ENCODE data around the gene GYPB. TPM values are rescaled to one million over a fixed set of nuclear protein-coding genes. Genes with fewer than 3 reads are reported as not detected.
"Not testable (repeated sequence)": the region's sequence is repeated elsewhere in the genome, so short reads cannot be mapped to it uniquely, and the experiment has no call there.

GYPB gene
- total RNA-seq, result not detected

DNA sequence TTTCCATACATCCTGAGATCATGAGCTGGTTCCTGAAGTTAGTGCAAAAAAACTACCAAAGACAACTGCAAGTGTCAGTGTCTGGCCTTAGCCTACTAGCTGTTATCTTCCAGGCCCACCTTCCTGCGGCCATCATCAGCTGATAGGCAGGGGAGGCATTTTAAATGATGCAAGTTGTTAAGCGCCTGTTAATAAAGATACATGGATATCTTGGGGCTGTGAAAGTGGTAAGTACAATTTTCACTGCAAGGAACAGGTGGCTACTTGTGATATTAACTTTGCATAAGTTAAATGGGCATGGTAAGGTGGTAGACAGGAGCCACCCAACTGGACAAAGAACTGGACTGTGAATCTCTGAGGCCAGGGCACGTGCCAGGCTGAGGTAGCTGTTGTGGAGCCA lies at the start of gene GYPB:
Gene GYPB (minus strand): TSS at position 104 of the 400 bp plus-strand sequence. CDS start 93 bp downstream, at position 11.
- H3K27me3 ChIP-seq; H3K27ac ChIP-seq; H3K36me3 ChIP-seq; intact Hi-C loops (cut with DNase I); DNase-seq (ENCODE audit: extremely low spot score in 2 of 2); H3K4me3 ChIP-seq; H3K9me3 ChIP-seq; H3K4me1 ChIP-seq: not testable (repeated sequence)

DNA sequence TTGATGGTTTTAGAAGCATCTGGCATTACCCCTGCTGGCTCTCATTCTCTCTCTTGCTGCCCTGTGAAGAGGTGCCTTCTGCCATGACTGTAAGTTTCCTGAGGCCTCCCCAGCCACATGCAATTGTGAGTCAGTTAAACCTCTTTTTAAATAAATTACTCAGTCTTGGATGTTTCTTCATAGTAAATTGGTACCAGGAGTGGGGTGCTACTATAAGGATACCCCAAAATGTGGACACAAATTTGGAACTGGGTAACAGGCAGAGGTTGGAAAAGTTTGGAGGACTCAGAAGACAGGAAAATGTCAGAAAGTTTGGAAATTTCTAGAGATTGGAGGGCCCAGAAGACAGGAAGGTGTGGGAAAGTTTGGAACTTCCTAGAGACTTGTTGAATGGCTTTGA lies 42.4 kb upstream of the GYPB start:
- intact Hi-C loops (cut with DNase I); DNase-seq (ENCODE audit: extremely low spot score in 2 of 2); H3K27ac ChIP-seq; H3K27me3 ChIP-seq; H3K4me3 ChIP-seq; H3K4me1 ChIP-seq; H3K36me3 ChIP-seq; H3K9me3 ChIP-seq: not testable (repeated sequence)

DNA sequence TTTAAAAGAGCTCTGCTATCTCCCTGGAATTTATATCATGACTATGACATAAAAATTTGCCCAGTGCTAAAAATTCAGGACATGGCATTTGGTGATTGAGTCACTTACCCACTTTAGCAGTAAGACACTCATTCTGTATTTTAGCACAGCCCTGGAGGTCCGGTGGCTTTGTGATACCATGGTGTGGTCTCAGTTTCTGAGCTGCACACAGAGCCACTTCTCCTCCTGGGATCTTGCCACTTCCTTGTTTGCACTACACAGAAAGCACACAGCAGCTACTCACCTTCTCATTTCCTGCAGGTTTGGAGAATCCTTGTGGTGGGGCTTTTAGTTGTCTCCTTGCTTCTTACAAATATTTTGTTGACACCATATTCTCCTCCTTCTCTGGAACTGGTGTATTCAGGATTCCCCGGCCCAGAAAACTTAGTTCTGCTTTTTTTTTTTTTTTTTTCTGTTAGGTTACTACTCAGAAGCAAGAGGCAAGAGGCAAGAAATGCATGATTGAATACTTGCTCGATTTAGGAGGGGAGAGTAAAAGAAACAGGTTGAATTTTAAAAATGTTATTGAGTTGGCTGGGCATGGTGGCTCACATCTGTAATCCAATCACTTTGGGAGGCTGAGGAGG lies 41.2 kb upstream of the GYPB start:
- H3K4me1 ChIP-seq; H3K4me3 ChIP-seq; H3K27ac ChIP-seq; intact Hi-C loops (cut with DNase I); H3K36me3 ChIP-seq; H3K27me3 ChIP-seq; H3K9me3 ChIP-seq; DNase-seq (ENCODE audit: extremely low spot score in 2 of 2): not testable (repeated sequence)

DNA sequence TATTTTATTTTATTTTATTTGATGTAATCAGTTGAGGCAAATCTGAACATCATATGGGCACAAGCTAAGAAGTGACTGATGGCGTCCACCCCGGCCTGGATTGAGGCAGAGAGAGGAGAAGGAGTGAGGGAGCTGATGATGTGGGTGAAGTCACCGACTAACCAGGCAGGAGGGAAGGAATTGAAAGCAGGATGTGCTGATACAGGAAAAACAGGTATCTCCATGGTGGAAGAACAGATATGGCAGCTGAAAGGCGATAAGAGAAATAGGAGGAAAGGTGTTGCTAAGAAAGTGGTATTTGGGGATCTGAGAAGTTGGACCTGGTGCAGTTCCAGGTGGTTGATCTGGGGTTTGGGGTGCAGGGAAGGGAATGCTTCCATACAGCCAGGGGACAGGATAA lies 37.6 kb upstream of the GYPB start:
- H3K4me1 ChIP-seq, result no peaks in the 10 kb centered on the region
- no peak overlapping the region for H3K27ac ChIP-seq
- no peaks in the 10 kb centered on the region for H3K9me3 ChIP-seq
- intact Hi-C loops (cut with DNase I), result no loop called here
- TF ChIP-seq, protein P1, sequence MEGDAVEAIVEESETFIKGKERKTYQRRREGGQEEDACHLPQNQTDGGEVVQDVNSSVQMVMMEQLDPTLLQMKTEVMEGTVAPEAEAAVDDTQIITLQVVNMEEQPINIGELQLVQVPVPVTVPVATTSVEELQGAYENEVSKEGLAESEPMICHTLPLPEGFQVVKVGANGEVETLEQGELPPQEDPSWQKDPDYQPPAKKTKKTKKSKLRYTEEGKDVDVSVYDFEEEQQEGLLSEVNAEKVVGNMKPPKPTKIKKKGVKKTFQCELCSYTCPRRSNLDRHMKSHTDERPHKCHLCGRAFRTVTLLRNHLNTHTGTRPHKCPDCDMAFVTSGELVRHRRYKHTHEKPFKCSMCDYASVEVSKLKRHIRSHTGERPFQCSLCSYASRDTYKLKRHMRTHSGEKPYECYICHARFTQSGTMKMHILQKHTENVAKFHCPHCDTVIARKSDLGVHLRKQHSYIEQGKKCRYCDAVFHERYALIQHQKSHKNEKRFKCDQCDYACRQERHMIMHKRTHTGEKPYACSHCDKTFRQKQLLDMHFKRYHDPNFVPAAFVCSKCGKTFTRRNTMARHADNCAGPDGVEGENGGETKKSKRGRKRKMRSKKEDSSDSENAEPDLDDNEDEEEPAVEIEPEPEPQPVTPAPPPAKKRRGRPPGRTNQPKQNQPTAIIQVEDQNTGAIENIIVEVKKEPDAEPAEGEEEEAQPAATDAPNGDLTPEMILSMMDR (IDR thresholded peaks at IDR 0.05), result no peak
- TF ChIP-seq POLR2A (IDR thresholded peaks at IDR 0.05), result no peak
- TF ChIP-seq POLR2AphosphoS5 (IDR thresholded peaks at IDR 0.05; ENCODE audit: insufficient read depth in 1 of 2, low read depth in 1 of 2), result no peak
- H3K36me3 ChIP-seq, result no peaks in the 10 kb centered on the region
- no peak for DNase-seq (ENCODE audit: extremely low spot score in 2 of 2)
- no peaks in the 10 kb centered on the region for H3K27me3 ChIP-seq
- H3K4me3 ChIP-seq, result no peak overlapping the region

DNA sequence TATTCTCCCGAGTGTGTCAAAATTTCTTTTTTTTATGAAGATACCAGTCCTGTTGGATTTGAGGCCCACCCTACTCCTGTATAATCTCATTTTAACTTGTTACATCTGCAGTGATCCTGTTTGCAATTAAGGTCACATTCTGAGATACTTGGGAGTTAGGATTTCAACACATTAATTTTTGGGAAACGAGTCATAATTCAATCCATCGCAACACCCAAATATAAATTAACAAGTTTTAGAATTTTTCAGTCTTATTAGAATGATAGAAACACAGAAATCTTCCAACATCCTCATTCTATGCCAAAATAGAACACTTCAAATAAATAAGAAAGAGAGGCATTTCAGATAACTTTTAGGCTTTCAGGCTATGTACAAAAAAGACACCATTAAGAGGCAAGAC lies 36.2 kb upstream of the GYPB start:
- H3K4me1 ChIP-seq; H3K9me3 ChIP-seq; H3K27ac ChIP-seq; H3K4me3 ChIP-seq; intact Hi-C loops (cut with DNase I); DNase-seq (ENCODE audit: extremely low spot score in 2 of 2); H3K27me3 ChIP-seq; H3K36me3 ChIP-seq: not testable (repeated sequence)

DNA sequence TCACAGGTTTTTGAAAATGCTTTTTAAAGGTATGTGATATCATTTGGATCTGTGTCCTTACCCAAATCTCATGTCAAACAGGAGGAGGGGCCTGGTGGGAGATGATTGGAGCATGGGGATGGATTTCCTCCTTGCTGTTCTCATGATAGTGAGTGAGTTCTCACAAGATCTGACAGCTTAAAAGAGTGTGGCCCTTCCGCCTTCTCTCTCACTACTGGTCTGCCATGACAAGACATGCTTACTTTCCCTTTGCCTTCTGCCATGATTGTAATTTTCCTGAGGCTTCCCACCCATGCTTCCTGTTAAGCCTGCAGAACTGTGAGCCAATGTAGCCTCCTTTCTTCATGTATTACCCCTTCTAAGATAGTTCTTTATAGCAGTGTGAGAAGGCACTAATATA lies 32.3 kb upstream of the GYPB start:
- intact Hi-C loops (cut with DNase I); H3K4me1 ChIP-seq: not testable (repeated sequence)

DNA sequence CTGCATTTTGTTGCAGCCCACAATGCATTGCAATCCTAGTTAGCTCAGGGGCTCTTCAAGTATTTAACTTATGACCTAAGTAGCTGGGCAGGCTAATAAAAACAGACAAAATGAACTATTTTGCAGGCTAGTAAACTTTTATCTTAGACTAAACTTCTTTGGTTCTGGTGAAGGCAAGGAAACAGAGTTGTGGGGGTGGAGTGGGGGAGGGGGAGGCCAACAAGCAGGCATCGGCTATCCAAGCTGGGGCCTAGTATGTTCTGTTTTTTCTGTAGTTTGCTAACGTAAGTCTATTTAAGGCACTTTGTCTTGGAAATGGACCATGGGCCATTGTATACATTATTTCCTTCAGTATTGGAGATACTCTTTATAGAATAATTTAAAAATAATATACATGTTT lies 31.5 kb upstream of the GYPB start:
- DNase-seq (ENCODE audit: extremely low spot score in 2 of 2); intact Hi-C loops (cut with DNase I); H3K36me3 ChIP-seq; H3K4me1 ChIP-seq; H3K9me3 ChIP-seq; H3K27ac ChIP-seq; H3K27me3 ChIP-seq; H3K4me3 ChIP-seq: not testable (repeated sequence)

More for the DNA sequence above, 32.3 kb upstream of the GYPB start:
- H3K27me3 ChIP-seq; H3K36me3 ChIP-seq; H3K4me3 ChIP-seq; H3K9me3 ChIP-seq; H3K27ac ChIP-seq; DNase-seq (ENCODE audit: extremely low spot score in 2 of 2): not testable (repeated sequence)

DNA sequence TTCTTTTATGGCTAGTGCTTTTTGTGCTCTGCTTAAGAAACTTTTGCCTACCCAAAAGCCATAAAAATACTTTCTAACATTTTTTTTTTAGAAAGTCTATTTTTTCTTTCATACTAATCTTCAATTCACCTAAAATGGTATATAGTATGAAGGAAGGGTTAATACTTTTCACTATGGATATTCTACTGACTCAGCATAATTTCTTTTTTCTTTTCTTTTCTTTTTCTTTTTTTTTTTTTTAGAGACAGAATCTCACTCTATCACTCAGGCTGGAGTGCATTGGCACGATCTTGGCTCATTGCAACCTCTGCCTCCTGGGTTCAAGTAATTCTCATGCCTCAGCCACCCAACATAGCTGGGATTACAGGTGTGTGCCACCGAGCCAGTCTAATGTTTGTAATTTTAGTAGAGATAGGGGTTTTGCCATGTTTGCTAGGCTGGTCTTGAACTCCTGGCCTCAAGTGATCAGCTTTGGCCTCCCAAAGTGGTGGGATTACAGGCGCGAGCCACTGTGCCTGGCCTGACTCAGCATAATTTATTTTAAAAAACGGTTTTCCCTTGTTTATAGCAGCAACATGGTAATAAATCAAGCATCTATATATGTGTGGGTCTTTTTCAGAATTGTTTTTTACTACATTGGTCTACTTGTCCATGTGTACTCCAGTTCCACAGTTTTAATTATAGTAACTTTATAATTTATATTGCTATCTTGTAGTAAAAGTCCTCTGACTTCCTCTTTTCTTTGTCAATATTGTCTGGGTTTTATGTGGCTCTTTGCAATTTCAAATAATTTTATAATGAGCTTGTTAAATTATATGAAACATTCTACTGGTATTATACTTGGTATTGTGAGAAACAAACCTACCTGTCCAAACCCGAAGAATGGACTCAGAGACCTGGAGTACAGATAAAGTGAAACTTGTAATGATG lies 30.6 kb upstream of the GYPB start:
- H3K4me3 ChIP-seq; H3K9me3 ChIP-seq; H3K27ac ChIP-seq; DNase-seq (ENCODE audit: extremely low spot score in 2 of 2); H3K4me1 ChIP-seq; H3K36me3 ChIP-seq; intact Hi-C loops (cut with DNase I); H3K27me3 ChIP-seq: not testable (repeated sequence)

DNA sequence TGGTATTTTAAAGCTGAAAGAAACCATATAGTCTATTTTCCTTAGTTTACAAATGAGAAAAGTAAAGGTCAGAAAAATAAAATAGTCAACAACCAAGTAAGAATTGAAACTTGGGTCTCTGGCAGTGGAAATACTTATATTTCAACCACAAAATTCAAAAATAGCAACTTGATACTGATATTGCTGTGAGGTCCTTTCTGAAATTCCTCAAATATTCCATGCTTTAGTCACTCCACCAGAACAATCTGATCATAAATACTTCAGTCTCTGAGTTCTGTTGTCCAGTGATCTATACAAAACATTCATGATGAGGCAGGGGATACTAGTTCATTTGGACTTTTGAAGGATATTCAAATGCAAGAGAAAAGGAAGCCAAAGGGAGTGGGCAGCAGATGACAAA lies 25.8 kb upstream of the GYPB start:
- H3K4me1 ChIP-seq; DNase-seq (ENCODE audit: extremely low spot score in 2 of 2); H3K27ac ChIP-seq; H3K4me3 ChIP-seq; intact Hi-C loops (cut with DNase I); H3K36me3 ChIP-seq; H3K27me3 ChIP-seq; H3K9me3 ChIP-seq: not testable (repeated sequence)

DNA sequence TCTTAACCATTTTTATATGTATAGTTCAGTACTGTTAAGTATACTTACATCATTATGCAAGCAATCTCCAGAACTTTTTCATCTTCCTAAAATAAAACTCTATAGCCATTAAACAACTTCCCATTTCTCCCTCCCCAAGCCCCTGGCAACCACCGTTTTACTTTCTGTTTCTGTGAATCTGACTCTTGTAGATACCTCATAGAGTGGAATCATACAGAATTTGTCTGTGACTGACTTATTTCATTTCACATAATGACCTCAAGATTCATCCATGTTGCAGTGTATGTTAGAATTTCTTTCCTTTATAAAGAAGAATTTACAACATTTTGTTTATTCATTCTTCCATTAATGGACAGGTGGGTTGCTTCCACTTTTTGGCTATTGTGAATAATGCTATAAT lies 13.4 kb upstream of the GYPB start:
- H3K27ac ChIP-seq; H3K9me3 ChIP-seq; H3K4me1 ChIP-seq; DNase-seq (ENCODE audit: extremely low spot score in 2 of 2); intact Hi-C loops (cut with DNase I); H3K4me3 ChIP-seq; H3K36me3 ChIP-seq; H3K27me3 ChIP-seq: not testable (repeated sequence)

DNA sequence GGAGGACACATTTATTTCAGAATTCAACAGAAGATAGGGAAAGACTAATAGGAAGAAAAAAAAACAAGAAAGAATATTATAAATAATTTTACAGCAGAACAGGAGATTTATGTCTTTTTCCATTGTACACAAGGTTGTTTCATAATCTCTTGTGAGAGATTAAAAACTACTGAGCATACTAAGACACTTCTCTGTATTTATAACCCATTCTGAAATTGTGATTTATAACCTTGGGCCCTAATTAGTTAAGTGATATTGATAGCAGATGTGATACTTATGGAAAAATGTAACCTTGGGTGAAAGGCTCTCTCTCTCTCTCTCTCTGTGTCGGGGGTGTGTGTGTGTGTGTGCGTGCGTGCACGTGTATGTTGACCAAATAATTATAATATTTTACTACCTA lies 12.7 kb upstream of the GYPB start:
- intact Hi-C loops (cut with DNase I); H3K27me3 ChIP-seq: not testable (repeated sequence)

DNA sequence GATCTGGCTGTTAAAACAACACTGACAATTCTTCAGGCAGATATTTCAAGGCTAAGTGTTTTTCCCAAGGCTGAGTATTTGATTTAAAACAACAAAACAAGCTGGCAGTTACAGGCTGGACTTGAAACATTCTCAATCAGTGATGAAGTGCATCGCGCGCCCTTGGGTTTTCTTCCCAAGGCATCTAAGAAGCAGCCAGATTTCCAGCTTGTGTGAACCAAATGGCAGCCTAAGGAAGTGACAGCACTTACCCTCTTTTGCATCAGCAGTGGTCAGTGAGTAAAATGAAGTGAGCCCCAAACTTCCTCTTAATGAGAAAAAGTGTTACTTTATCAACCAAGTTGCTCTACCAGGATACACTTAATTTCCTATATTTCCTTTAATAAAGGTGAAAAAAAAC lies 12.2 kb upstream of the GYPB start:
- intact Hi-C loops (cut with DNase I); DNase-seq (ENCODE audit: extremely low spot score in 2 of 2); H3K27me3 ChIP-seq; H3K27ac ChIP-seq; H3K4me1 ChIP-seq; H3K9me3 ChIP-seq; H3K4me3 ChIP-seq; H3K36me3 ChIP-seq: not testable (repeated sequence)

More for the DNA sequence above, 12.7 kb upstream of the GYPB start:
- not testable (repeated sequence) for H3K9me3 ChIP-seq; H3K27ac ChIP-seq; H3K4me3 ChIP-seq; DNase-seq (ENCODE audit: extremely low spot score in 2 of 2); H3K4me1 ChIP-seq; H3K36me3 ChIP-seq
